Large intestine (tissue), 3 donors: Measurements from ENCODE around the gene DLGAP1. TPM values are rescaled to one million over a fixed set of nuclear protein-coding genes. Genes with fewer than 3 reads are reported as not detected.

ENCODE experiments used
- DNase-seq, 2 donors: peaks; one replicate each; pipeline versions ENCODE4 v3.0.0 to v3.0.0-alpha.2; 2013
- H3K27ac ChIP-seq: one replicate; pipeline ENCODE4 v1.5.1; 2013; ENCODE audit warnings: low read length
- H3K27me3 ChIP-seq: 2 replicates; pipeline ENCODE4 v1.6.1; 2013; ENCODE audit warnings: low read length; ENCODE audit not compliant: control insufficient read depth, insufficient read depth
- H3K36me3 ChIP-seq: 2 replicates; pipeline ENCODE4 v1.6.1; 2013; ENCODE audit warnings: low read length; ENCODE audit not compliant: control insufficient read depth, insufficient read depth
- H3K4me1 ChIP-seq: one replicate; pipeline ENCODE4 v1.6.1; 2013; ENCODE audit warnings: low read length; ENCODE audit not compliant: control insufficient read depth, insufficient read depth
- H3K4me3 ChIP-seq: one replicate; pipeline ENCODE4 v1.5.1; 2013; ENCODE audit warnings: low read length
- H3K9me3 ChIP-seq: one replicate; pipeline ENCODE4 v1.6.1; 2013; ENCODE audit warnings: mild to moderate bottlenecking, low read depth, low read length, moderate library complexity; ENCODE audit not compliant: control insufficient read depth
- whole genome bisulfite sequencing: methylation state at CpG from one replicate; pipeline ENCODE4 v1.1.5; 2013; ENCODE audit warnings: low lambda C conversion rate; ENCODE audit not compliant: insufficient coverage; 5-methylcytosine and 5-hydroxymethylcytosine counted together
- polyA plus RNA-seq: library from polyadenylated mRNA; unstranded; fragments of 120-200 nt; gene quantifications from one replicate; pipeline ENCODE4 v1.2.1, GENCODE V29; 2013

Gene DLGAP1
- polyA plus RNA-seq, 1 donor, result 0.69 TPM

DNA sequence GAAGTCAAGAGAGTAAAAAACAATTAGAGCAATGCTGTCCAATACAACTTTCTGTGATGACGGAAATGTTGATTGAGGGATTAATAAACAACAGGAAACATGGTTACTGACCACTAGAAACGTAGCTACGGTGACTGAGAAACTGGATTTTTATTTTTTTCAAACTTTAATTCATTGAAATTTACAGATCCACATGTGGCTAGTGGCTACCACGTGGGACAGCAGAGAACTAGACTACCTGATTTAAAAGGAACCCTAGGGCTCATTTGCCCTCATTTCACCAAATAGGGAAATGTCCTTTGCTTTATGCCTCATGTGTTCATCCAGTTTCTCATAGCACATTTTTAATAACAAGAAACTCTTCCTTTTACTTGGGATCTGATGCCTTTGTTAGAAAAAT is 592.1 kb downstream of the DLGAP1 start:
- H3K4me1 ChIP-seq, result peaks cover 2% of the 10 kb centered on the region
- DNase-seq, result no peak
- no peak overlapping the region for H3K4me3 ChIP-seq
- H3K27me3 ChIP-seq, result no peaks in the 10 kb centered on the region
- H3K36me3 ChIP-seq, result no peaks in the 10 kb centered on the region
- WGBS, result 100% methylated on average over 2 of the region's 4 CpGs
- H3K27ac ChIP-seq, result no peak overlapping the region
- no peaks in the 10 kb centered on the region for H3K9me3 ChIP-seq

DNA sequence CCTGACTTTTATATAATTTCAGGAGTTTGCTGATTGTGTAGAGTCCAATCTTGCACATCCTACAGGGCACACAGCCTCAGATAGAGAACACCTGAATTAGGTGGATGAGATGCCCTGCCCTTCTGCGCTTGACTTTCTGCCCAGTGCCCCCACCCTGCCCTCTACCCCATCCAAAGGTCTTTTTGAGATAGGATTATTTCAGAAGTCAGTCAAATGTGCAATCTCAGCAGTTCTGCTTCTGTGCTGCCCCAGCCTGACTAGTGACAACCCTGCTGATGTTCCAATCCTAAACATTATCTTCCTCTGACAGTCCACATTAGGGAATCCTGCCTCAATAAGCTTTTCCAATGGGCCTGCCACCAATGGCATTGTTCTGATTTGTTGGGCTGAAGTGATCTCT is 593.6 kb downstream of the DLGAP1 start:
- no CpG with 5 or more reads among the region's 1 CpG for WGBS
- Histone ChIP-seq H3K36me3 (no peaks in the 10 kb centered on the region), H3K9me3 (no peaks in the 10 kb centered on the region), H3K4me1 (no peaks in the 10 kb centered on the region), H3K4me3 (no peak overlapping the region), H3K27ac (no peak overlapping the region), H3K27me3 (no peaks in the 10 kb centered on the region)
- DNase-seq, result peak; percentile 47 to 58

DNA sequence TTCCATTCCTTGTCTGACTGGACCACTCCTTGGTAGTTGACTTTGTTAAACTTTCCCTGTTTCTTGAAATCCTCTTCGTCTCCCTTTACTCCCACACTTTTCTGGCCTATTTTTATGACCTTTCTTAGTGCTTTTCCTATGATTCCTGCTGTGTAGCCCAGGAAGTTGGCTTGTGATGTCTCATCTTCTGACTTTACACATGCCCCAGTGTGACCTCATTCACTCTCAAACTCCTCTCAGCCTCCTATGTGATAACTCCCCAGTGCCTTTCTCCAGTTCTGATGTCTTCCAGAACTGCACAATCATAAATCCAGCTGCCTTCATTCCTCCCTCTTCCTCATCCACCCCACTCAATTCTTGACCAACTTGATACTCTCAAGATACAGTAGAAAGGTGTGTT is 597.6 kb downstream of the DLGAP1 start:
- no peaks in the 10 kb centered on the region for H3K4me1 ChIP-seq
- H3K4me3 ChIP-seq, result no peak overlapping the region
- H3K36me3 ChIP-seq, result no peaks in the 10 kb centered on the region
- no peak for DNase-seq
- H3K27me3 ChIP-seq, result no peaks in the 10 kb centered on the region
- WGBS, result 83% methylated on average over 1 of the region's 1 CpG
- H3K9me3 ChIP-seq, result no peaks in the 10 kb centered on the region
- H3K27ac ChIP-seq, result no peak overlapping the region

DNA sequence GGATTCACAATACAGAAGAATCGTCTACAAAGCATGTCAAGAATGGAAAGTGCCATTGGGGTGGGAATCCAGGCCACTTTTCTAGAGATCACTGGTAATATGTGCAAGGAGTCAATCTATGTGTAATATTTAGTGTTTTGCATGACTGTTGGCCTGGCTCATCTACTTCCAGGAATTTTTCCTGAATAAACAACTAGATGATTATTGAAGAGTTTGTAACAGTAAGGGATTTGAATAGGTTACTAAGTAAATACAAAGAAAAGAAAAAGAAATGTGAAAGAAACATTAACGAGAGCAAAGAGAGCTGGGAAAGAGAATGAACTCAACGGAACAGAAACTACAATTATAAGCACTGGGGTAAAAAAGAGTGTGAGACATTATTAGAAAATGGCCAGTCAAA is 599.1 kb downstream of the DLGAP1 start:
- no peak for DNase-seq
- no peaks in the 10 kb centered on the region for H3K36me3 ChIP-seq
- H3K4me3 ChIP-seq, result no peak overlapping the region
- 89% methylated on average over 3 of the region's 3 CpGs for WGBS
- H3K4me1 ChIP-seq, result no peaks in the 10 kb centered on the region
- H3K9me3 ChIP-seq, result no peaks in the 10 kb centered on the region
- H3K27ac ChIP-seq, result no peak overlapping the region
- no peaks in the 10 kb centered on the region for H3K27me3 ChIP-seq

DNA sequence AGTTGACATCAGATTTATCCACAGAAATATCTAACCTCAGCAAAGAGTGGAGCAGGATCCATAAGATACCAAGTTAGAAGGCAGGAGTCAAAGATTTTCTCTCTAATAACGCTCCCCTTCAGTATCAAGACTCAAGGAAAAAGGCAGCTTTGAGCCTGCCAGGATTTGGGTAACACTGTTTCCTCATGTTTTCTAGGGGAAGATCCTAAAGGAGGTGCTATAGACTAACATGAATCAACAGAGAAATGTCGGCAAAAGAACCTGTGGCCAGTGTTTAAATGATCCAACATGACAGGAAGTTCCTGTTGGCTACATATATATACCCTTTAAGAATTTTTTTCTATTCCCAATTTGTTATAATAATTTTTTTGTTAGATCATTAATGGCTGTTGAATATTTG is 602.8 kb downstream of the DLGAP1 start:
- WGBS, result 100% methylated on average over 1 of the region's 2 CpGs
- H3K36me3 ChIP-seq, result no peaks in the 10 kb centered on the region
- no peaks in the 10 kb centered on the region for H3K9me3 ChIP-seq
- H3K27ac ChIP-seq, result no peak overlapping the region
- no peak overlapping the region for H3K4me3 ChIP-seq
- DNase-seq, result no peak
- no peaks in the 10 kb centered on the region for H3K27me3 ChIP-seq
- no peaks in the 10 kb centered on the region for H3K4me1 ChIP-seq

DNA sequence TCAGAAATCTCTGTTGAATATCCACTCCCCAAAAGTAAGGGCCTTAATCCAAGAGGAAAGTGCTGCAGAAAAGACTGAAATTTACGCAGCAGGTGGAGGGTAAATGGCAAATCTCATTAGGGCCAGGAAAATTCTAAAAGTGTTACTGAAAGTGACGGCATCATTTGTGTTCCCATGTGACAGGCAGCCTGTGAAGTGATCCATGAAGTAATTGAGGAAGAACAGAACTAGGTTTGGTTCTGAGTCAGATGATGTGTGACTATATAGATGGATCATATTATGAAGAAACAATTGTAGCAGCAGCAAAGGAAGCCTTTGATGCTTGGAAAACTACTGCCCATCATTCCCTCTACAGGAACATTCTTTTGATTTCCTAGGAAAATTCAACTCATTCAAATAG is 603.9 kb downstream of the DLGAP1 start:
- 100% methylated on average over 2 of the region's 2 CpGs for WGBS
- Histone ChIP-seq H3K27ac (no peak overlapping the region), H3K4me1 (no peaks in the 10 kb centered on the region), H3K36me3 (no peaks in the 10 kb centered on the region), H3K9me3 (no peaks in the 10 kb centered on the region), H3K4me3 (no peak overlapping the region), H3K27me3 (no peaks in the 10 kb centered on the region)
- DNase-seq, result no peak

DNA sequence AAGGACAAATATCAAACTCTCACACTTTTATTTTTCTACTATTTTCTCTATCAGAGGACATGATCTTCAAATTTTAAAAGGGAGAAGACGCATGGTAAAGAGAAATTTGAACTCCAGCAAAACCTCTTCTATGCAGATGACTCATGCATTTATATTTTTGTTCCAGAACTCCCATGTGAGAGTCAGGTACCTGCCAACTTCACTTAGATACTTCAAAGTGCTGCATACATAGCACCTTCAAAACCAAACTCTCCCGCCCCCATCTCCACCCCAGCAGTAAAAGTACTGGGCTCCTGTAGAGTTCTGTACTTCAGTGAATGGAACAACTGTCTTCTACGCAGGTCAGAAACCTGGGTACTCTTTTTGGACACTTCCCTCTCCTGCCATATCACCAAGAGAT is 606.8 kb downstream of the DLGAP1 start:
- Histone ChIP-seq H3K9me3 (no peaks in the 10 kb centered on the region), H3K27me3 (no peaks in the 10 kb centered on the region), H3K36me3 (no peaks in the 10 kb centered on the region), H3K4me1 (no peaks in the 10 kb centered on the region), H3K27ac (no peak overlapping the region), H3K4me3 (no peak overlapping the region)
- no peak for DNase-seq
- no CpG with 5 or more reads among the region's 3 CpGs for WGBS

DNA sequence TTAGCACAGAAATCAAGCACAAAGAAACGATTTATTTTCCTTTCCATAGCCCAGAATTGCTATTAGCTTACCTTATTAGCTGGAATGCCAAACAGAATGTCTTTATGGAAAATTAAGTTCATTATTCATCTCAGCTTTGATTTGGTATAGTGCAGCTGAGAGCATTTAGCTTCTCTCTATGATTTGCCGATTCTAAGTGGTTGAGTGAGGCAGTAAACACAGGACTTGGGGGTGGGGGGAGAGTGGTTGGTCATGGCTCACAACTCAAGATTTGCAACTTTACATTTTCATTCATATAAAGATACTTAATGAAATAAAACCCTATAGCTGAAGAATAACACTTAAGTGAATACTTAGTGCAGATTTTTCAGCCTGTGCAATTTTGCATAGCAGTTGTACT is 609.9 kb downstream of the DLGAP1 start:
- no CpG with 5 or more reads among the region's 2 CpGs for WGBS
- no peak overlapping the region for H3K27ac ChIP-seq
- H3K4me3 ChIP-seq, result no peak overlapping the region
- H3K27me3 ChIP-seq, result no peaks in the 10 kb centered on the region
- H3K9me3 ChIP-seq, result no peaks in the 10 kb centered on the region
- no peaks in the 10 kb centered on the region for H3K36me3 ChIP-seq
- no peak for DNase-seq
- no peaks in the 10 kb centered on the region for H3K4me1 ChIP-seq

DNA sequence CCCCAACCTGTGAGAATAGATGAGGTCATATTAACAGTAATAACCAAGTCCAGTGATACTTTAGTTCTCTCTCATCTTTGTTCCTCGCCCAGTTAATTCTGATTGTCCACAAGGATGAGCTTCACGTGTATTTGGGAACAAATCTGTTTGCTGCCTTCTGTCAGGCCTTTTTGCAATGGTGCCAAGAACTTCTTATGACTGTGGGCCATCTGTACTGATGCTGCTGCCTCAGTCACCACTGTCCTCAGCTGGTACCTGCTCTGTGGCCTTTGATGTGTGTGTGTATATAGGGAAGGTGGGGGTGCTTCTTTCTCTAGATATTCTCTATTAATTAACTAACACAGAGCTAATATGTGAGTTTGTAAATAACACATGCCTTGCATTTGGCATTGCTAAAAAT is 612.3 kb downstream of the DLGAP1 start:
- Histone ChIP-seq H3K36me3 (no peaks in the 10 kb centered on the region), H3K27me3 (no peaks in the 10 kb centered on the region), H3K4me3 (no peak overlapping the region), H3K27ac (no peak overlapping the region), H3K9me3 (no peaks in the 10 kb centered on the region), H3K4me1 (no peaks in the 10 kb centered on the region)
- DNase-seq, result no peak
- no CpG with 5 or more reads among the region's 2 CpGs for WGBS

DNA sequence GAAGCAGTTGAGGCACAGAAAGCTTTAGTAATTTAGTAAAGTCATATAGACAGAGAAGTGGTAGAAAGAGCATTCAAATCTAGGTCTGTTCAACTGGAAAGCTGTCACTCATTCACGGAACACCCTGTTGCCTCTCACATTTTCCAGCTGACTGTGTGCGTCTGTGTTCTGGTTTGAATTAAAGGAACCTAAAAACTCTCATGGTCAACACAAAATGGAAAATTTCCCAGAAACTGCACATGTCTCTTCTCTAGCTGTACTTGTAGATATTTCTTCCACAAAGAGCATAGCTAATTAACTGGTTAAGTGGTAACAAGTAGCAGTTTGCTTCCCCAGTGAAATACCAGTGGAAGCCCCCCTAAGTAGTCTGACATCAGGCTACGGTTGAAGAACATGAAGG is 614.3 kb downstream of the DLGAP1 start:
- H3K4me1 ChIP-seq, result no peaks in the 10 kb centered on the region
- WGBS, result no CpG with 5 or more reads among the region's 3 CpGs
- no peaks in the 10 kb centered on the region for H3K9me3 ChIP-seq
- no peak for DNase-seq
- no peak overlapping the region for H3K4me3 ChIP-seq
- H3K27ac ChIP-seq, result no peak overlapping the region
- H3K27me3 ChIP-seq, result no peaks in the 10 kb centered on the region
- no peaks in the 10 kb centered on the region for H3K36me3 ChIP-seq

DNA sequence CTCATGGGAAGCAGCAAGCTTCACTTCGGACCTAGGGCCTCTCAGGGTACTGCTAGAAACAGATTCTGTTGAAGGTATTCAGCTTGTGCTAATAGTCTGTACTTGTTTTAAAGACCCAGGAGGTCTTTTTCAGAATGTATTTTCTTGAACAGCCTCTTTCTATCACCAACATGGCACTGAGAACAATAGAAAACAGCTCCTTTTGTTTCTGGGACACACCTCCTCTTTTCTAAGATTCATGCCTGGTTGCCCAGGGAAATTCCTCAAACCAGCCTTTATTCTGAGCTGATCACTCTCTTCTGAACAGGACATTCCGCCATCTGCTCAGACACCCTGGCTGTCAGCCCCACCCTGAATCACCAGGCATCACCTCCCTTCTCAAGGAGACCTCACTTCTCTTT is 615.5 kb downstream of the DLGAP1 start:
- Histone ChIP-seq H3K36me3 (no peaks in the 10 kb centered on the region), H3K27ac (no peak overlapping the region), H3K4me1 (no peaks in the 10 kb centered on the region), H3K4me3 (no peak overlapping the region), H3K9me3 (no peaks in the 10 kb centered on the region), H3K27me3 (no peaks in the 10 kb centered on the region)
- WGBS, result 50% methylated on average over 1 of the region's 2 CpGs
- DNase-seq, result no peak
